ENCODE data around the gene PDE4B. TPM values are rescaled to one million over a fixed set of nuclear protein-coding genes. Genes with fewer than 3 reads are reported as not detected.

Gene PDE4B
- total and polyA plus RNA-seq, 12 donors, result 1.2 to 14.9 (median 3.9) TPM

GRCh38 chr1:65830306-65830705 lies 37.6 kb downstream of the PDE4B start:
- no peaks in the 10 kb centered on the region for H3K27me3 ChIP-seq
- H3K27ac ChIP-seq, result no peak overlapping the region
- no peaks in the 10 kb centered on the region for H3K36me3 ChIP-seq (replicated peaks in 1 of 2)
- no peaks in the 10 kb centered on the region for H3K9me3 ChIP-seq (replicated peaks in 1 of 3)
- 58 to 76% (median 72%) methylated on average over 1 of the region's 1 CpG for WGBS, 4 donors
- TF ChIP-seq POLR2A (IDR thresholded peaks at IDR 0.05) (no peak), CTCF (IDR thresholded peaks at IDR 0.05) (no peak)
- DNase-seq, result no peak
- no peak overlapping the region for H3K4me3 ChIP-seq
- H3K4me1 ChIP-seq (replicated peaks in 1 of 2), result no peaks in the 10 kb centered on the region
- intact Hi-C loops (cut with DNase I), result no loop called here

DNA sequence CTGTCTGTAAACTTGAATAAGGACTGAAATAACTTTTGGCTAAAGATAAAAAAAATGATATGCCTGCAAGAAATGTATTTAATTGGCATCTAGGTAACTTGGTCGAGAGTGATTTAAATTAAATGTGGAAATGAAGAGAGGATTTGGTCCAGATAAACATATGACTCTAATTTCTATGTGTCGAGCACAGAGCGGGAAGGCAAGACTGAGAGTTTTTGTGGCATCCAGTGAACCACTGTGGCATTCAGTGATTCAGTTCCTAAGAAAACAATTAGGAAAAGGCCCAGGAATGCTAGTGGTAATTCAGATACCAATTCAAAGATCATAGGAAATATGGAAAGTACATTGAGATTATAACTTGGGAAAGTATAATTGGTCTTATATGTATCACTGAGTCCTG lies 39.6 kb downstream of the PDE4B start:
- no peak for TF ChIP-seq CTCF (IDR thresholded peaks at IDR 0.05)
- no peak for TF ChIP-seq POLR2A (IDR thresholded peaks at IDR 0.05)
- H3K27ac ChIP-seq, result no peak overlapping the region
- no peaks in the 10 kb centered on the region for H3K27me3 ChIP-seq
- no peaks in the 10 kb centered on the region for H3K9me3 ChIP-seq (replicated peaks in 1 of 3)
- H3K4me1 ChIP-seq (replicated peaks in 1 of 2), result no peaks in the 10 kb centered on the region
- WGBS, 4 donors, result 49 to 75% (median 50%) methylated on average over 3 of the region's 3 CpGs
- no peaks in the 10 kb centered on the region for H3K36me3 ChIP-seq (replicated peaks in 1 of 2)
- no peak overlapping the region for H3K4me3 ChIP-seq
- intact Hi-C loops (cut with DNase I), result no loop called here
- no peak for DNase-seq

- no peak overlapping the region for H3K4me3 ChIP-seq
- intact Hi-C loops (cut with DNase I), result no loop called here
- no peak for DNase-seq
- WGBS, 4 donors, result 55 to 69% (median 65%) methylated on average over 3 of the region's 3 CpGs
- no peaks in the 10 kb centered on the region for H3K9me3 ChIP-seq (replicated peaks in 1 of 3)
- H3K36me3 ChIP-seq (replicated peaks in 1 of 2), result no peaks in the 10 kb centered on the region
- H3K27ac ChIP-seq, result no peak overlapping the region
- no peaks in the 10 kb centered on the region for H3K27me3 ChIP-seq
- TF ChIP-seq CTCF (IDR thresholded peaks at IDR 0.05) (no peak), POLR2A (IDR thresholded peaks at IDR 0.05) (no peak)
- no peaks in the 10 kb centered on the region for H3K4me1 ChIP-seq (replicated peaks in 1 of 2)
These were observed 44.0 kb downstream of the PDE4B start for GRCh38 chr1:65836686-65837085.

- intact Hi-C loops (cut with DNase I), result no loop called here
These were observed 48.0 kb downstream of the PDE4B start for GRCh38 chr1:65840683-65841082.

More at GRCh38 chr1:65840683-65841082, 48.0 kb downstream of the PDE4B start:
- H3K9me3 ChIP-seq (replicated peaks in 1 of 3), result no peaks in the 10 kb centered on the region
- H3K36me3 ChIP-seq (replicated peaks in 1 of 2), result no peaks in the 10 kb centered on the region
- H3K4me3 ChIP-seq, result no peak overlapping the region
- peaks cover 0 to 3% of the 10 kb centered on the region in 2 donors for H3K4me1 ChIP-seq (replicated peaks in 1 of 2)
- H3K27me3 ChIP-seq, result no peaks in the 10 kb centered on the region
- TF ChIP-seq POLR2A (IDR thresholded peaks at IDR 0.05) (no peak), CTCF (IDR thresholded peaks at IDR 0.05) (no peak)
- no peak overlapping the region for H3K27ac ChIP-seq
- 84 to 89% (median 87%) methylated on average over 7 of the region's 7 CpGs for WGBS, 4 donors
- DNase-seq, result no peak
